Nephron (organoid): Measurements from ENCODE around the gene PLD5.
A peak's percentile ranks its signal among the peaks of the same experiment; 100 is the strongest.

Source experiments
- H3K27ac Mint-ChIP-seq, 3 experiments: 2 replicates each; pipeline ENCODE4 v1.8.0; 2020; ENCODE audit warnings: mixed read lengths in 3 of 3, mild to moderate bottlenecking in 2 of 3, moderate library complexity in 1 of 3
- H3K27me3 Mint-ChIP-seq: 2 replicates; pipeline ENCODE4 v1.8.0; 2021; ENCODE audit warnings: low read depth, mild to moderate bottlenecking, moderate library complexity, mixed read lengths
- H3K36me3 Mint-ChIP-seq: 2 replicates; pipeline ENCODE4 v1.8.0; 2020; ENCODE audit warnings: low read depth, mixed read lengths
- H3K4me1 Mint-ChIP-seq: 2 replicates; pipeline ENCODE4 v1.8.0; 2020; ENCODE audit warnings: mixed read lengths
- H3K4me3 Mint-ChIP-seq, 3 experiments: 2 replicates each; pipeline ENCODE4 v1.8.0; 2020; ENCODE audit warnings: mild to moderate bottlenecking in 3 of 3, mixed read lengths in 3 of 3, moderate library complexity in 2 of 3
- H3K9me3 Mint-ChIP-seq: 2 replicates; pipeline ENCODE4 v1.8.0; 2020; ENCODE audit warnings: mixed read lengths
- TF ChIP-seq, protein P1 (sequence below), 3 experiments: fragments of 200-600 bp; sonication (generic); IDR thresholded peaks; one replicate each; pipeline ENCODE4 v1.5.0; 2021; ENCODE audit warnings: antibody characterized with exemption in 3 of 3; ENCODE audit not compliant: unreplicated experiment in 3 of 3

Gene PLD5

GRCh38 chr1:242534753-242535152, 10.3 kb upstream of the PLD5 start:
- H3K27me3 Mint-ChIP-seq, result peaks cover 16% of the 10 kb centered on the region
- H3K36me3 Mint-ChIP-seq, result no peaks in the 10 kb centered on the region
- H3K4me1 Mint-ChIP-seq, result no peaks in the 10 kb centered on the region
- no peaks in the 10 kb centered on the region for H3K9me3 Mint-ChIP-seq
- TF ChIP-seq, protein P1, sequence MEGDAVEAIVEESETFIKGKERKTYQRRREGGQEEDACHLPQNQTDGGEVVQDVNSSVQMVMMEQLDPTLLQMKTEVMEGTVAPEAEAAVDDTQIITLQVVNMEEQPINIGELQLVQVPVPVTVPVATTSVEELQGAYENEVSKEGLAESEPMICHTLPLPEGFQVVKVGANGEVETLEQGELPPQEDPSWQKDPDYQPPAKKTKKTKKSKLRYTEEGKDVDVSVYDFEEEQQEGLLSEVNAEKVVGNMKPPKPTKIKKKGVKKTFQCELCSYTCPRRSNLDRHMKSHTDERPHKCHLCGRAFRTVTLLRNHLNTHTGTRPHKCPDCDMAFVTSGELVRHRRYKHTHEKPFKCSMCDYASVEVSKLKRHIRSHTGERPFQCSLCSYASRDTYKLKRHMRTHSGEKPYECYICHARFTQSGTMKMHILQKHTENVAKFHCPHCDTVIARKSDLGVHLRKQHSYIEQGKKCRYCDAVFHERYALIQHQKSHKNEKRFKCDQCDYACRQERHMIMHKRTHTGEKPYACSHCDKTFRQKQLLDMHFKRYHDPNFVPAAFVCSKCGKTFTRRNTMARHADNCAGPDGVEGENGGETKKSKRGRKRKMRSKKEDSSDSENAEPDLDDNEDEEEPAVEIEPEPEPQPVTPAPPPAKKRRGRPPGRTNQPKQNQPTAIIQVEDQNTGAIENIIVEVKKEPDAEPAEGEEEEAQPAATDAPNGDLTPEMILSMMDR (IDR thresholded peaks at IDR 0.05; ENCODE audit: unreplicated experiment in 3 of 3), result no peak
- no peak overlapping the region for H3K27ac Mint-ChIP-seq
- no peak overlapping the region for H3K4me3 Mint-ChIP-seq

GRCh38 chr1:242530761-242531160, 6.3 kb upstream of the PLD5 start:
- Mint-ChIP-seq H3K9me3 (no peaks in the 10 kb centered on the region), H3K36me3 (no peaks in the 10 kb centered on the region), H3K27me3 (peaks cover 39% of the 10 kb centered on the region), H3K27ac (no peak overlapping the region), H3K4me1 (no peaks in the 10 kb centered on the region), H3K4me3 (no peak overlapping the region)
- TF ChIP-seq, protein P1 (IDR thresholded peaks at IDR 0.05; ENCODE audit: unreplicated experiment in 3 of 3), result no peak

- Mint-ChIP-seq H3K36me3 (no peaks in the 10 kb centered on the region), H3K27ac (no peak overlapping the region), H3K4me3 (peak overlapping the region; percentile 78 to 85 (median 79)), H3K27me3 (peaks cover 68% of the 10 kb centered on the region), H3K4me1 (peaks cover 7% of the 10 kb centered on the region), H3K9me3 (no peaks in the 10 kb centered on the region)
- TF ChIP-seq, protein P1 (IDR thresholded peaks at IDR 0.05; ENCODE audit: unreplicated experiment in 3 of 3), result no peak
These were observed 1.3 kb upstream of the PLD5 start for GRCh38 chr1:242525769-242526168.

- no peak overlapping the region for H3K27ac Mint-ChIP-seq
- TF ChIP-seq, protein P1 (IDR thresholded peaks at IDR 0.05; ENCODE audit: unreplicated experiment in 3 of 3), result no peak
- H3K9me3 Mint-ChIP-seq, result no peaks in the 10 kb centered on the region
- H3K27me3 Mint-ChIP-seq, result peaks cover 71% of the 10 kb centered on the region
- peaks cover 7% of the 10 kb centered on the region for H3K4me1 Mint-ChIP-seq
- H3K4me3 Mint-ChIP-seq, result peak overlapping the region; percentile 78 to 85 (median 79)
- no peaks in the 10 kb centered on the region for H3K36me3 Mint-ChIP-seq
These were observed 844 bp upstream of the PLD5 start for GRCh38 chr1:242525360-242525722.

DNA sequence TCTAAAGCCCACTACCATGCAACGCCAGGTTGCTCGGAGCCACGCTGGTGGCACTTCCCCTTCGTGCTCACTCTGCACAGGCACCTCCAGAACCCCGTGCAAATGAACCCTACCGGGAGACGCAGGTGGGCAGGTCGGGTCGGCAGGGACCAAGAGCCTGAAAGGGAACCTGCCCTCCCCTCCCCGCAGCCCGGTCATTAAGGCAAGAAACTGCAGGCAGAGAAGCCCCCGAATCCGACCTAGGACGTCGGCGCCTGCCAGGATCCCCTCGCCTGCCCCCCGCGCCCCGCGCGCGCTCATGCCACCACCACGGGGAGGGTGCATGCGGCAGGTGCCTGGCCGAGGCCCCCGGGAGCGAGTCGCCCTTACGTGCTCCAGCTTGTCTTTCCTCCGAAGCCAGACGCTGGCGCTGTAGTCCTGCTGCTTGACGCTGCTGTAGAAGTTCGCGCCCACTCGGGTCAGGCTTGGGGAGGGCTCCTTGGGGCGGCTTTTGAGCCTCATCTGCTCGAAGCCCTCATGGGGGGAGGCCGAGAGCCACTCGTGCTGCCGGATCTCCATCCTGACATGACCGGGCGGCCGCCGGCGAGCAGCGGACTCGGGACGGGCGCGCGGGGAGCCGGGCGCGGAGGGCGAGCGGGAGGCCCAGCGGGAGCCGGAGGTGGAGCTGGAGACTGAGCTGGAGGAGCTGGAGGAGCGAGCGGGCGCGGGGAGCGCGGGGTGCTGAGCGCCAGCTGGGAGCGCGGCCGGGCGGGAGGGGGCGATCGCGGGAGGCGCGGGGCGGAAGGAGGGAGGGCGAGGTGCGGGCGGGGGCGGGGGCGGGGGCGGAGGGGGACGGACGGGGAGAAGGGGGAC, 552 bp downstream of the PLD5 start:
- peak overlapping the region; percentile 79 to 84 (median 83) for H3K4me3 Mint-ChIP-seq
- peaks cover 84% of the 10 kb centered on the region for H3K27me3 Mint-ChIP-seq
- TF ChIP-seq, protein P1 (IDR thresholded peaks at IDR 0.05; ENCODE audit: unreplicated experiment in 3 of 3), result peak in 2 of 3 experiments; percentile 13 to 15
- no peaks in the 10 kb centered on the region for H3K36me3 Mint-ChIP-seq
- peaks cover 7% of the 10 kb centered on the region for H3K4me1 Mint-ChIP-seq
- H3K27ac Mint-ChIP-seq, result no peak overlapping the region
- no peaks in the 10 kb centered on the region for H3K9me3 Mint-ChIP-seq
